ENCODE data around the gene ERI3.

- TF ChIP-seq GATA2 (IDR thresholded peaks at IDR 0.05; ENCODE audit: low read depth, low read length), result 0 out of 2 replicates have a peak, but pooled peaks have one; percentile 10
- no peak for TF ChIP-seq GATA3 (IDR thresholded peaks at IDR 0.05; ENCODE audit: low read depth, low read length)
Measured at GRCh38 chr1:44326821-44327465, 28.1 kb downstream of the ERI3 start.

Measured in SH-SY5Y (cell line).